Measurements from ENCODE around the gene PID1.
"Not testable (repeated sequence)": the region's sequence is repeated elsewhere in the genome, so short reads cannot be mapped to it uniquely, and the experiment has no call there.

The PID1 gene

GRCh38 chr2:229195346-229195947 is 75.6 kb downstream of the PID1 start:
- no peak overlapping the region for H3K23ac ChIP-seq (ENCODE audit: low read length)
- H3K79me1 ChIP-seq (ENCODE audit: low read length): no peaks in the 10 kb centered on the region
- H4K91ac ChIP-seq (ENCODE audit: low read depth, low read length): no peak overlapping the region
- H4K8ac ChIP-seq (ENCODE audit: low read depth, low read length): no peak overlapping the region
- H2BK120ac ChIP-seq (ENCODE audit: insufficient read depth, low read length, poor library complexity): no peak overlapping the region
- H3K4me1 ChIP-seq (ENCODE audit: control insufficient read depth in 1 of 2, insufficient read depth in 2 of 2, low read length in 2 of 2): no peaks in the 10 kb centered on the region
- H3K18ac ChIP-seq (ENCODE audit: low read length): no peak overlapping the region
- H2AK5ac ChIP-seq (ENCODE audit: low read length): no peak overlapping the region
- no CpG with 5 or more reads among the region's 1 CpG for WGBS (ENCODE audit: extremely low coverage, insufficient coverage, insufficient read length)
- no peak overlapping the region for H4K12ac ChIP-seq (ENCODE audit: low read depth, low read length)
- H2AFZ ChIP-seq (ENCODE audit: insufficient read depth, low read length, poor library complexity): no peak overlapping the region
- no peaks in the 10 kb centered on the region for H3K36me3 ChIP-seq (ENCODE audit: control insufficient read depth in 1 of 2, insufficient read depth in 2 of 2, low read length in 2 of 2)
- no peak overlapping the region for H3K4me3 ChIP-seq (ENCODE audit: low read depth, low read length)
- H2BK5ac ChIP-seq (ENCODE audit: low read depth, low read length, poor library complexity): no peak overlapping the region
- DNase-seq: no peak
- H3K27me3 ChIP-seq (ENCODE audit: insufficient read depth, low read length): no peaks in the 10 kb centered on the region
- H3K9ac ChIP-seq (ENCODE audit: low read length): no peak overlapping the region
- no peaks in the 10 kb centered on the region for H3K79me2 ChIP-seq (ENCODE audit: control insufficient read depth, insufficient read depth, low read length, poor library complexity)
- no peak overlapping the region for H3K14ac ChIP-seq (ENCODE audit: low read length)
- H2BK12ac ChIP-seq (ENCODE audit: low read length): no peak overlapping the region
- H3K4ac ChIP-seq (ENCODE audit: low read depth, low read length): no peak overlapping the region
- no peaks in the 10 kb centered on the region for H3K9me3 ChIP-seq (ENCODE audit: insufficient read depth, low read depth, low read length)
- no peak overlapping the region for H3K27ac ChIP-seq (ENCODE audit: low read depth, low read length)
- no peak overlapping the region for H3K4me2 ChIP-seq (ENCODE audit: low read length)

- no peak overlapping the region for H4K12ac ChIP-seq (ENCODE audit: low read depth, low read length)
- no peak overlapping the region for H2BK5ac ChIP-seq (ENCODE audit: low read depth, low read length, poor library complexity)
- H3K36me3 ChIP-seq (ENCODE audit: control insufficient read depth in 1 of 2, insufficient read depth in 2 of 2, low read length in 2 of 2): no peaks in the 10 kb centered on the region
- no peak overlapping the region for H3K14ac ChIP-seq (ENCODE audit: low read length)
- DNase-seq: no peak
- peak overlapping the region; percentile 23 for H3K18ac ChIP-seq (ENCODE audit: low read length)
- no peaks in the 10 kb centered on the region for H3K79me2 ChIP-seq (ENCODE audit: control insufficient read depth, insufficient read depth, low read length, poor library complexity)
- H3K4me3 ChIP-seq (ENCODE audit: low read depth, low read length): no peak overlapping the region
- no peak overlapping the region for H2BK12ac ChIP-seq (ENCODE audit: low read length)
- H2AK5ac ChIP-seq (ENCODE audit: low read length): no peak overlapping the region
- no peaks in the 10 kb centered on the region for H3K9me3 ChIP-seq (ENCODE audit: insufficient read depth, low read depth, low read length)
- no peak overlapping the region for H3K23ac ChIP-seq (ENCODE audit: low read length)
- no peak overlapping the region for H4K8ac ChIP-seq (ENCODE audit: low read depth, low read length)
- no peaks in the 10 kb centered on the region for H3K27me3 ChIP-seq (ENCODE audit: insufficient read depth, low read length)
- no peak overlapping the region for H3K9ac ChIP-seq (ENCODE audit: low read length)
- WGBS (ENCODE audit: extremely low coverage, insufficient coverage, insufficient read length): no CpG with 5 or more reads among the region's 3 CpGs
- no peak overlapping the region for H2BK120ac ChIP-seq (ENCODE audit: insufficient read depth, low read length, poor library complexity)
- no peak overlapping the region for H3K4me2 ChIP-seq (ENCODE audit: low read length)
- no peaks in the 10 kb centered on the region for H3K4me1 ChIP-seq (ENCODE audit: control insufficient read depth in 1 of 2, insufficient read depth in 2 of 2, low read length in 2 of 2)
- no peak overlapping the region for H3K4ac ChIP-seq (ENCODE audit: low read depth, low read length)
- H4K91ac ChIP-seq (ENCODE audit: low read depth, low read length): no peak overlapping the region
- no peak overlapping the region for H3K27ac ChIP-seq (ENCODE audit: low read depth, low read length)
- no peak overlapping the region for H2AFZ ChIP-seq (ENCODE audit: insufficient read depth, low read length, poor library complexity)
- H3K79me1 ChIP-seq (ENCODE audit: low read length): no peaks in the 10 kb centered on the region
Measured at GRCh38 chr2:229193281-229193680, 77.8 kb downstream of the PID1 start.

- H3K23ac ChIP-seq (ENCODE audit: low read length): no peak overlapping the region
- H3K4me1 ChIP-seq (ENCODE audit: control insufficient read depth in 1 of 2, insufficient read depth in 2 of 2, low read length in 2 of 2): no peaks in the 10 kb centered on the region
- no peak overlapping the region for H3K4me3 ChIP-seq (ENCODE audit: low read depth, low read length)
- no peak overlapping the region for H2AFZ ChIP-seq (ENCODE audit: insufficient read depth, low read length, poor library complexity)
- DNase-seq: no peak
- no peaks in the 10 kb centered on the region for H3K79me1 ChIP-seq (ENCODE audit: low read length)
- H3K9me3 ChIP-seq (ENCODE audit: insufficient read depth, low read depth, low read length): peaks cover 1% of the 10 kb centered on the region
- H4K91ac ChIP-seq (ENCODE audit: low read depth, low read length): no peak overlapping the region
- H3K9ac ChIP-seq (ENCODE audit: low read length): no peak overlapping the region
- no peak overlapping the region for H2AK5ac ChIP-seq (ENCODE audit: low read length)
- no peak overlapping the region for H4K8ac ChIP-seq (ENCODE audit: low read depth, low read length)
- H3K79me2 ChIP-seq (ENCODE audit: control insufficient read depth, insufficient read depth, low read length, poor library complexity): no peaks in the 10 kb centered on the region
- no peak overlapping the region for H2BK12ac ChIP-seq (ENCODE audit: low read length)
- no peaks in the 10 kb centered on the region for H3K27me3 ChIP-seq (ENCODE audit: insufficient read depth, low read length)
- no CpG with 5 or more reads among the region's 1 CpG for WGBS (ENCODE audit: extremely low coverage, insufficient coverage, insufficient read length)
- H3K14ac ChIP-seq (ENCODE audit: low read length): no peak overlapping the region
- no peak overlapping the region for H3K27ac ChIP-seq (ENCODE audit: low read depth, low read length)
- H3K4ac ChIP-seq (ENCODE audit: low read depth, low read length): no peak overlapping the region
- no peak overlapping the region for H4K12ac ChIP-seq (ENCODE audit: low read depth, low read length)
- no peak overlapping the region for H2BK5ac ChIP-seq (ENCODE audit: low read depth, low read length, poor library complexity)
- H3K4me2 ChIP-seq (ENCODE audit: low read length): no peak overlapping the region
- H3K18ac ChIP-seq (ENCODE audit: low read length): no peak overlapping the region
- H3K36me3 ChIP-seq (ENCODE audit: control insufficient read depth in 1 of 2, insufficient read depth in 2 of 2, low read length in 2 of 2): no peaks in the 10 kb centered on the region
- H2BK120ac ChIP-seq (ENCODE audit: insufficient read depth, low read length, poor library complexity): no peak overlapping the region
Measured at GRCh38 chr2:229191413-229191812, 79.7 kb downstream of the PID1 start.

DNA sequence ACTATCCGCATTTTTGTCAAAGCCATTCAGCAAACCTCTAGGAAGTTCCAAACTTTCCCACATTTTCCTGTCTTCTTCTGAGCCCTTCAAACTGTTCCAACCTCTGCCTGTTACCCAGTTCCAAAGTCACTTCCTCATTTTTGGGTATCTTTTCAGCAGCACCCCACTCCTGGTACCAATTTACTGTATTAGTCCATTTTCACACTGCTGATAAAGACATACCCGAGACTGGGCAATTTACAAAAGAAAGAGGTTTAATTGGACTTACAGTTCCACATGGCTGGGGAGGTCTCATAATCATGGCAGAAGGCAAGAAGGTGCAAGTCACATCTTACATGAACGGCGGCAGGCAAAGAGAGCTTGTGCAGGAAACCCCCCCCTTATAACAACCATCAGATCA is 84.0 kb downstream of the PID1 start:
- not testable (repeated sequence) for H3K4me1 ChIP-seq (ENCODE audit: control insufficient read depth in 1 of 2, insufficient read depth in 2 of 2, low read length in 2 of 2); H3K23ac ChIP-seq (ENCODE audit: low read length); H3K4me2 ChIP-seq (ENCODE audit: low read length); H2AFZ ChIP-seq (ENCODE audit: insufficient read depth, low read length, poor library complexity); H4K91ac ChIP-seq (ENCODE audit: low read depth, low read length); H3K79me2 ChIP-seq (ENCODE audit: control insufficient read depth, insufficient read depth, low read length, poor library complexity); H3K27ac ChIP-seq (ENCODE audit: low read depth, low read length); DNase-seq; H2AK5ac ChIP-seq (ENCODE audit: low read length); H2BK5ac ChIP-seq (ENCODE audit: low read depth, low read length, poor library complexity); H3K9ac ChIP-seq (ENCODE audit: low read length); H3K4ac ChIP-seq (ENCODE audit: low read depth, low read length); H2BK12ac ChIP-seq (ENCODE audit: low read length); H3K4me3 ChIP-seq (ENCODE audit: low read depth, low read length); H3K27me3 ChIP-seq (ENCODE audit: insufficient read depth, low read length); H3K79me1 ChIP-seq (ENCODE audit: low read length); H2BK120ac ChIP-seq (ENCODE audit: insufficient read depth, low read length, poor library complexity); H4K12ac ChIP-seq (ENCODE audit: low read depth, low read length); H4K8ac ChIP-seq (ENCODE audit: low read depth, low read length); H3K9me3 ChIP-seq (ENCODE audit: insufficient read depth, low read depth, low read length); H3K36me3 ChIP-seq (ENCODE audit: control insufficient read depth in 1 of 2, insufficient read depth in 2 of 2, low read length in 2 of 2); H3K14ac ChIP-seq (ENCODE audit: low read length); H3K18ac ChIP-seq (ENCODE audit: low read length)
- WGBS (ENCODE audit: extremely low coverage, insufficient coverage, insufficient read length): no CpG with 5 or more reads among the region's 4 CpGs
